HG03521 (cell line): ENCODE measurements around the gene UVSSA.

Source experiments
- ATAC-seq: cut with Tn5 transposase; IDR thresholded peaks from one replicate; pipeline ENCODE4 v1.9.1; 2021; ENCODE audit warnings: mild to moderate bottlenecking, moderate library complexity; ENCODE audit not compliant: unreplicated experiment

The UVSSA gene

GRCh38 chr4:1348014-1348513 lies 1.1 kb downstream of the UVSSA start:
- no peak for ATAC-seq

- ATAC-seq: no peak
Measured at GRCh38 chr4:1348746-1349145, 1.7 kb downstream of the UVSSA start.

GRCh38 chr4:1349359-1350168 lies 2.6 kb downstream of the UVSSA start:
- ATAC-seq: no peak

GRCh38 chr4:1350169-1350520 lies 3.1 kb downstream of the UVSSA start:
- ATAC-seq: no peak

GRCh38 chr4:1351854-1352566 lies 5.0 kb downstream of the UVSSA start:
- ATAC-seq: no peak

- ATAC-seq: no peak
Measured at GRCh38 chr4:1352567-1352900, 5.5 kb downstream of the UVSSA start.

GRCh38 chr4:1353186-1354055 lies 6.4 kb downstream of the UVSSA start:
- no peak for ATAC-seq

- no peak for ATAC-seq
Measured at GRCh38 chr4:1354136-1354982, 7.4 kb downstream of the UVSSA start.

- ATAC-seq: no peak
Measured at GRCh38 chr4:1354983-1355275, 7.9 kb downstream of the UVSSA start.

GRCh38 chr4:1355378-1355777 lies 8.4 kb downstream of the UVSSA start:
- no peak for ATAC-seq

GRCh38 chr4:1356181-1356998 lies 9.4 kb downstream of the UVSSA start:
- no peak for ATAC-seq

GRCh38 chr4:1357356-1358248 lies 10.6 kb downstream of the UVSSA start:
- ATAC-seq: no peak

GRCh38 chr4:1358421-1359143 lies 11.6 kb downstream of the UVSSA start:
- no peak for ATAC-seq

GRCh38 chr4:1359144-1359501 lies 12.1 kb downstream of the UVSSA start:
- no peak for ATAC-seq

GRCh38 chr4:1359976-1360375 lies 13.0 kb downstream of the UVSSA start:
- no peak for ATAC-seq

GRCh38 chr4:1360423-1361283 lies 13.6 kb downstream of the UVSSA start:
- no peak for ATAC-seq

- ATAC-seq: no peak
Measured at GRCh38 chr4:1361431-1361830, 14.4 kb downstream of the UVSSA start.
